SU-DHL-6 (cell line): ENCODE measurements around the gene ASPDH.

ENCODE experiments used
- CTCF ChIP-seq: fragments of 200-600 bp; sonication (generic); IDR thresholded peaks from one replicate; pipeline ENCODE4 v1.5.1; 2017; ENCODE audit warnings: antibody characterized with exemption, mild to moderate bottlenecking, low read length, moderate library complexity; ENCODE audit not compliant: insufficient read depth, poor library complexity, severe bottlenecking
- EZH2phosphoT487 ChIP-seq: fragments of 200-600 bp; sonication (generic), shearing (Covaris generic); conservative IDR thresholded peaks from 2 replicates; pipeline ENCODE4 v1.6.1; 2018; ENCODE audit warnings: mild to moderate bottlenecking, antibody characterized with exemption, low read length, moderate library complexity, mixed read lengths

DNA sequence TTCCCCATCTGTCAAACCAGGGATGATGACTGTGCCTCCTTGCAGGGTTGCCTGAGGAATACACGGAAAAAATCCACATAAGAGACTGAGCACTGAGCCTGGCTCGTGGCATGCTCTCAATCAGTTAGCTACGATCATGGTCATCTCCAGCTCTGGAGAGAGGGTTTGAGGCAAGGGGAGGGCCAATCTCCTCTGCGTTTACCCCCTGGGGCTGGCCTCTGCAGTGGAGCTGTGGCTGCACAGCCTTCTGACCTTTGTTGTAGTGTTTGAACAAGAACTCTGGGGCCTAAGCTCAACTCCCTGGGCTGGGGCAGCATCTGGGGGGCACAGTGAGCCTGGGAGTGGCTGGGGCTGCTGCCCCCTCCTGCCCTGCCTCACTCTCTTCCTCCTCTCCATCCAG lies 48.6 kb upstream of the ASPDH start:
- TF ChIP-seq CTCF, result no peak
- TF ChIP-seq EZH2phosphoT487, result no peak
